GM21526 (cell line): ENCODE data around the gene PTPRT.

Experiments
- ATAC-seq: cut with Tn5 transposase; IDR thresholded peaks from one replicate; pipeline ENCODE4 v1.9.1; 2021; ENCODE audit warnings: moderate library complexity; ENCODE audit not compliant: unreplicated experiment, low FRiP score

The PTPRT gene

GRCh38 chr20:42589976-42590639 is 599.6 kb downstream of the PTPRT start:
- ATAC-seq: no peak

- no peak for ATAC-seq
Observed at GRCh38 chr20:42588847-42589246, 600.9 kb downstream of the PTPRT start.

- no peak for ATAC-seq
Observed at GRCh38 chr20:42587427-42587826, 602.3 kb downstream of the PTPRT start.

GRCh38 chr20:42581311-42581710 is 608.4 kb downstream of the PTPRT start:
- ATAC-seq: no peak

- ATAC-seq: no peak
Observed at GRCh38 chr20:42576167-42576566, 613.5 kb downstream of the PTPRT start.

GRCh38 chr20:42572320-42573016 is 617.2 kb downstream of the PTPRT start:
- ATAC-seq: no peak

GRCh38 chr20:42567409-42567808 is 622.3 kb downstream of the PTPRT start:
- no peak for ATAC-seq

GRCh38 chr20:42565235-42565995 is 624.3 kb downstream of the PTPRT start:
- ATAC-seq: no peak

- ATAC-seq: no peak
Observed at GRCh38 chr20:42559665-42560064, 630.0 kb downstream of the PTPRT start.

- no peak for ATAC-seq
Observed at GRCh38 chr20:42556575-42556974, 633.1 kb downstream of the PTPRT start.

- ATAC-seq: no peak
Observed at GRCh38 chr20:42553374-42553773, 636.3 kb downstream of the PTPRT start.

- ATAC-seq: no peak
Observed at GRCh38 chr20:42549496-42549895, 640.2 kb downstream of the PTPRT start.

GRCh38 chr20:42544926-42545325 is 644.8 kb downstream of the PTPRT start:
- no peak for ATAC-seq

- no peak for ATAC-seq
Observed at GRCh38 chr20:42532831-42533230, 656.9 kb downstream of the PTPRT start.

GRCh38 chr20:42531508-42531961 is 658.2 kb downstream of the PTPRT start:
- no peak for ATAC-seq

- no peak for ATAC-seq
Observed at GRCh38 chr20:42530855-42531448, 658.8 kb downstream of the PTPRT start.

GRCh38 chr20:42530191-42530590 is 659.5 kb downstream of the PTPRT start:
- no peak for ATAC-seq

GRCh38 chr20:42524058-42524457 is 665.6 kb downstream of the PTPRT start:
- ATAC-seq: no peak

GRCh38 chr20:42516692-42517091 is 673.0 kb downstream of the PTPRT start:
- ATAC-seq: no peak

- no peak for ATAC-seq
Observed at GRCh38 chr20:42510686-42511085, 679.0 kb downstream of the PTPRT start.

GRCh38 chr20:42507874-42508273 is 681.8 kb downstream of the PTPRT start:
- no peak for ATAC-seq
